ENCODE data around the gene CDH6. TPM values are rescaled to one million over a fixed set of nuclear protein-coding genes. Genes with fewer than 3 reads are reported as not detected.
A peak's percentile ranks its signal among the peaks of the same experiment; 100 is the strongest.
"Not testable (repeated sequence)": the region's sequence is repeated elsewhere in the genome, so short reads cannot be mapped to it uniquely, and the experiment has no call there.

Gene CDH6
- total and polyA plus RNA-seq, 7 donors: under 0.01 to 6.9 (median 1.6) TPM; not detected in 1

DNA sequence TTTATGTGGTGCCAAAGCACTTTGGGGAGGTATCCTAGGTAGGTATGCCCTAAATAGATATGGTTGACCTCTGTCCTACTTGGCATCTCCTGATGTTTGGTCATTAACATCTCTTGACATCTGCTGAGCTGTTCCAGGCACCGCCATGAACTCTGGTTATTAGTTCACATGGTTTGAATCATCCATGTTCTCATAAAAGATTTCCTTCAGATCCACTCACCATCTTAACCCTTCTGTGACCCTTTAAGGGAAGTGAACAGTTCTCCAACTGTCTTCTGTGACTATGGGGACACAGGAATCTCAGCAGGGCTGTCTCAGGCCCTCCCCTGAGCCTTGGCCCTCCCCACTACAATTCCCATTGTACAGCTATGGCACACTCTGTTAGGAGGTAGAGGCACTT lies 167.7 kb downstream of the CDH6 start:
- H3K4me1 ChIP-seq: peaks cover 0 to 35% (median 25%) of the 10 kb centered on the region in 4 donors
- 7 to 51% methylated on average over 1 of the region's 1 CpG for whole genome bisulfite sequencing, 2 donors
- no peaks in the 10 kb centered on the region for H3K36me3 ChIP-seq
- H3K27ac ChIP-seq: peak overlapping the region in 2 of 4 donors; percentile 29 to 52
- no peaks in the 10 kb centered on the region for H3K27me3 ChIP-seq
- intact Hi-C loops (cut with DNase I): no loop called here
- DNase-seq: peak; percentile 77
- no peak overlapping the region for H3K4me3 ChIP-seq
- no peaks in the 10 kb centered on the region for H3K9me3 ChIP-seq
- TF ChIP-seq EP300 (IDR thresholded peaks at IDR 0.05) (peak in 3 of 4 donors; percentile 56 to 92 (median 65)), POLR2A (IDR thresholded peaks at IDR 0.05) (no peak), POLR2AphosphoS5 (IDR thresholded peaks at IDR 0.05) (peak; percentile 67 to 93 (median 88))
- TF ChIP-seq, protein P1, sequence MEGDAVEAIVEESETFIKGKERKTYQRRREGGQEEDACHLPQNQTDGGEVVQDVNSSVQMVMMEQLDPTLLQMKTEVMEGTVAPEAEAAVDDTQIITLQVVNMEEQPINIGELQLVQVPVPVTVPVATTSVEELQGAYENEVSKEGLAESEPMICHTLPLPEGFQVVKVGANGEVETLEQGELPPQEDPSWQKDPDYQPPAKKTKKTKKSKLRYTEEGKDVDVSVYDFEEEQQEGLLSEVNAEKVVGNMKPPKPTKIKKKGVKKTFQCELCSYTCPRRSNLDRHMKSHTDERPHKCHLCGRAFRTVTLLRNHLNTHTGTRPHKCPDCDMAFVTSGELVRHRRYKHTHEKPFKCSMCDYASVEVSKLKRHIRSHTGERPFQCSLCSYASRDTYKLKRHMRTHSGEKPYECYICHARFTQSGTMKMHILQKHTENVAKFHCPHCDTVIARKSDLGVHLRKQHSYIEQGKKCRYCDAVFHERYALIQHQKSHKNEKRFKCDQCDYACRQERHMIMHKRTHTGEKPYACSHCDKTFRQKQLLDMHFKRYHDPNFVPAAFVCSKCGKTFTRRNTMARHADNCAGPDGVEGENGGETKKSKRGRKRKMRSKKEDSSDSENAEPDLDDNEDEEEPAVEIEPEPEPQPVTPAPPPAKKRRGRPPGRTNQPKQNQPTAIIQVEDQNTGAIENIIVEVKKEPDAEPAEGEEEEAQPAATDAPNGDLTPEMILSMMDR (IDR thresholded peaks at IDR 0.05): no peak

GRCh38 chr5:31361704-31362528 lies 168.4 kb downstream of the CDH6 start:
- H3K27me3 ChIP-seq; intact Hi-C loops (cut with DNase I); H3K9me3 ChIP-seq; H3K4me3 ChIP-seq; DNase-seq; H3K36me3 ChIP-seq: not testable (repeated sequence)
- H3K4me1 ChIP-seq: peaks cover 0 to 38% (median 27%) of the 10 kb centered on the region in 4 donors
- H3K27ac ChIP-seq: peak overlapping the region in 2 of 4 donors; percentile 29 to 52
- 77 to 88% methylated on average over 6 of the region's 6 CpGs for WGBS, 2 donors

- Histone ChIP-seq H3K9me3 (no peaks in the 10 kb centered on the region), H3K4me3 (no peak overlapping the region), H3K27me3 (no peaks in the 10 kb centered on the region), H3K27ac (no peak overlapping the region), H3K4me1 (peaks cover 0 to 43% (median 32%) of the 10 kb centered on the region in 4 donors), H3K36me3 (no peaks in the 10 kb centered on the region)
- WGBS, 2 donors: 91 to 93% methylated on average over 1 of the region's 1 CpG
- no peak for TF ChIP-seq EP300 (IDR thresholded peaks at IDR 0.05)
- TF ChIP-seq POLR2AphosphoS5 (IDR thresholded peaks at IDR 0.05): no peak
- TF ChIP-seq POLR2A (IDR thresholded peaks at IDR 0.05): no peak
- TF ChIP-seq, protein P1 (IDR thresholded peaks at IDR 0.05): no peak
- DNase-seq: no peak
- intact Hi-C loops (cut with DNase I): no loop called here
Measured at GRCh38 chr5:31362529-31362900, 169.0 kb downstream of the CDH6 start.

DNA sequence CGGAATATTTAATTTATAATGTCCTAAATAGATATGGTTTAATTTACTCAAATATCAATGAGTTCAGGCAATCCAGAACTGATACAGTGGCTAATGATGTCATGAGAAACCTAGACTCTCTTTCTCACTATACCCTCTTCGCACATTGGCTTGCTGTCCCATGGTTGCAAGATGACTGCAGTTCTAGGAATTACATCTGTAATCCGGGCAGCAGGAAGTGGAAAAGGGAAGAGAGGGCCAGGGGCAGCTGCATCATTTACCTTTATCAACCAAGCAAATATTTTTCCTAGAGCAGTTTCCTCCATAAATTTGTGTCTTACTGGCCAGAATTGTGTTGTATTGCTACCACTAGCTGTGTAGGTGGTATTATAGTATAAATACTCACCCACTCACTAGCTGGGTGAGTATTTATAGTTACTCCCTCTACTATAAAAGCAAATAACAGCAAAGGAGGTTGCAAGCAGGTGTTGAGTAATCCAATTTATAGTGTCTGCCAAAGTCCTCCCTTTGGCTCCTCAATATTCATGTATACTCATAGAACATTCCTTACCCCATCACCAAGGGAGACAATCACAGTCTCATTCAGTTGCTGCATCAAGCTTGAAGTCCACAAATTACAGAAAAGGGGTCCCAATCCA lies 169.6 kb downstream of the CDH6 start:
- H3K27me3 ChIP-seq: no peaks in the 10 kb centered on the region
- peaks cover 0 to 43% (median 32%) of the 10 kb centered on the region in 4 donors for H3K4me1 ChIP-seq
- no peaks in the 10 kb centered on the region for H3K36me3 ChIP-seq
- 62 to 67% methylated on average over 3 of the region's 3 CpGs for WGBS, 2 donors
- TF ChIP-seq, protein P1 (IDR thresholded peaks at IDR 0.05): no peak
- no peak for TF ChIP-seq POLR2AphosphoS5 (IDR thresholded peaks at IDR 0.05)
- TF ChIP-seq EP300 (IDR thresholded peaks at IDR 0.05): no peak
- TF ChIP-seq POLR2A (IDR thresholded peaks at IDR 0.05): no peak
- no peak overlapping the region for H3K4me3 ChIP-seq
- no peak for DNase-seq
- intact Hi-C loops (cut with DNase I): no loop called here
- no peak overlapping the region for H3K27ac ChIP-seq
- H3K9me3 ChIP-seq: no peaks in the 10 kb centered on the region

- DNase-seq: no peak
- 86 to 87% methylated on average over 2 of the region's 2 CpGs for WGBS, 2 donors
- H3K27ac ChIP-seq: no peak overlapping the region
- H3K9me3 ChIP-seq: no peaks in the 10 kb centered on the region
- no peak overlapping the region for H3K4me3 ChIP-seq
- no peaks in the 10 kb centered on the region for H3K27me3 ChIP-seq
- intact Hi-C loops (cut with DNase I): no loop called here
- TF ChIP-seq, protein P1 (IDR thresholded peaks at IDR 0.05): no peak
- TF ChIP-seq POLR2AphosphoS5 (IDR thresholded peaks at IDR 0.05): no peak
- TF ChIP-seq EP300 (IDR thresholded peaks at IDR 0.05): no peak
- TF ChIP-seq POLR2A (IDR thresholded peaks at IDR 0.05): no peak
- H3K4me1 ChIP-seq: peaks cover 0 to 50% (median 37%) of the 10 kb centered on the region in 4 donors
- no peaks in the 10 kb centered on the region for H3K36me3 ChIP-seq
Measured at GRCh38 chr5:31364881-31365636, 171.6 kb downstream of the CDH6 start.
